IMR-90 (cell line): ENCODE results near the gene FAM110C.

Experiments
- BHLHE40 ChIP-seq: fragments of 150-350 bp; IDR thresholded peaks from 2 replicates; pipeline ENCODE4 v1.6.1; 2016; ENCODE audit warnings: mild to moderate bottlenecking, low read depth, low read length
- CEBPB ChIP-seq: IDR thresholded peaks from 2 replicates; pipeline ENCODE4 v1.6.1; 2012; ENCODE audit warnings: low read depth, low read length, improper control_type of control experiment
- CTCF ChIP-seq: conservative IDR thresholded peaks from 2 replicates; pipeline ENCODE4 v1.5.1; 2012; ENCODE audit warnings: mild to moderate bottlenecking, low read depth, low read length, improper control_type of control experiment
- POLR2A ChIP-seq: IDR thresholded peaks from 2 replicates; pipeline ENCODE4 v1.6.1; 2012; ENCODE audit warnings: mild to moderate bottlenecking, low read depth, low read length
- RCOR1 ChIP-seq: IDR thresholded peaks from 2 replicates; pipeline ENCODE4 v1.6.1; 2012; ENCODE audit warnings: mild to moderate bottlenecking, low read length, improper control_type of control experiment; ENCODE audit not compliant: insufficient replicate concordance
- RFX5 ChIP-seq: IDR thresholded peaks from 2 replicates; pipeline ENCODE4 v1.8.0; 2012; ENCODE audit warnings: low read depth, mild to moderate bottlenecking, low read length, moderate library complexity
- SMC3 ChIP-seq: fragments of 150-350 bp; IDR thresholded peaks from 2 replicates; pipeline ENCODE4 v1.6.1; 2016; ENCODE audit warnings: low read depth, mild to moderate bottlenecking, antibody characterized with exemption, low read length, moderate library complexity

GRCh38 chr2:46471-47345, at the start of gene FAM110C:
- TF ChIP-seq CTCF (no peak), POLR2A (no peak), SMC3 (no peak), RFX5 (no peak), CEBPB (no peak), BHLHE40 (no peak), RCOR1 (no peak)
